ENCODE data around the gene KRTAP1-1.
"Not testable (repeated sequence)": the region's sequence is repeated elsewhere in the genome, so short reads cannot be mapped to it uniquely, and the experiment has no call there.

The KRTAP1-1 gene

DNA sequence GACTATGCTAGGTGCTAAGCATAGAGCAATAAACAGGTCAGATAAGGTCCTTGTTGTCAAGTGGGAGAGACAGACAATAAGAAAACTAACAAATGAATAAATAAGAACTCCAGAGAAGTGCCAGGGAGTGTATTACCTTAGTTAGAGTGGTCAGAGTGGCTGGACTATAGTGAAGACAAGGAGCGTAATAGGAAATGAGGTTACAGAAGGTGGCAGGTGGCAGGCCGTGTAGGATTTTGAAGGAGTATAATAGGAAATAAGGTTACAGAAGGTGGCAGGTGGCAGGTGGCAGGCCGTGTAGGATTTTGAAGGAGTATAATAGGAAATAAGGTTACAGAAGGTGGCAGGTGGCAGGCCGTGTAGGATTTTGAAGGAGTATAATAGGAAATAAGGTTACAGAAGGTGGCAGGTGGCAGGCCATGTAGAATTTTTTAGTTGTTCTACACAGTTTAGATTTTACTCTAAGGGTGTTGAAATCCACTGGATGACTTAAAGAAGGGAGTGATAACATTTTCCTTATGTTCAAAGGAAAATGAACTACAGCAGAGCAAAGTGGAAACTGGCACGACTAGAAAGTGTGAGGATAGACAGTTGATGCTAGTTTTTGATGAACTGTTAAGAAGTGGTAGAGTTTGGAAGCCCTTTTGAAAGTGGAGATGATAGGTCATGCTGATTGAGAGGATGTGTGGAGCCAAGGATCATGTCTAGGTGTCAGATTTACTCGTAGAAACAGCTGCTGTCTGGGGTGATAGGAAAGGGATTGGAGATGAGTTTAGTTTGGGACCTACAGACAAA is 28.7 kb downstream of the KRTAP1-1 start:
- no peak for DNase-seq (ENCODE audit: low read depth in 3 of 3)

DNA sequence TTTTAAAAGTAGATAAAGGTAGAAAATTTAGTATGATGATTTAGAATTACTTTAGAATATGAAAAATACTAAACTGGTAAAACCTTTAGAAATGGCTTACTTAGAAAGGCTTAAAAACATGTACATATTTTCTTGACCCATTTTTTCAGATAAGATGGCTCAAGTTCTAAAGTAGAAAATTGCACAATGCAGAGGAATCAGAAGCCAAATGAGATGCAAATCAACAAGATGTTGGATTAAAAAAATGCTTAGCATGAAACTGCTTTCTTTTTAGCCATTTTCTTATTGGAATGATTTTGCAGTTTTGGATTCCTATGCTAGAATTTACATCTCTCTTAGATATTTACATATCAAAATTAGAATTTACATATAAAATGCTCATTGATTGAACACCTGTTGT is 30.8 kb downstream of the KRTAP1-1 start:
- DNase-seq (ENCODE audit: low read depth in 3 of 3), result no peak

- no peak for DNase-seq (ENCODE audit: low read depth in 3 of 3)
These were observed 31.3 kb downstream of the KRTAP1-1 start for GRCh38 chr17:41009936-41010335.

DNA sequence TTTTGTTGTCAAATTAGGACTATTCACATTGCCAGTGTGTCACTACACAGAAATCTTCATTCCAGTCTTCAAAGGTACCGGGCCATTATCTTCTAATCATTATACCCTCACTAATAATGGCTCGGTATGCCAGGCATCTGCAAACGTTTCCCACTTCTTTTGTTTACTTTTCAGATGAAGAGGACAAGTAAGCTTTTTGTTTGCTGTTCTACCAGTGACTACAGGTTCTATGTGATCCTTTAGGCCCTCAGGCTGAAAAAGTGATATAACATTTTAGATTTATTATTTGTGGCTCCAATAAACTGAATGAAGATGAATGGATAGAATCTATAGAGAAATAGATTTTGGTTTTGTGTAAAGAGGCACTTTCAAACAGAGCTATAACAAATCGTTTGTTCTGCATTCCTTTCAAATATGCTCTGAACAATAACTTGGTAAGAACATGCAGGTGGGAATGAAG is 31.9 kb downstream of the KRTAP1-1 start:
- DNase-seq (ENCODE audit: low read depth in 3 of 3), result no peak

GRCh38 chr17:41008811-41009210 is 32.4 kb downstream of the KRTAP1-1 start, which contains the start of gene KRTAP3-1:
TSS of gene KRTAP3-1 (minus strand) at chr17:41009128. CDS start at chr17:41009074, 54 bp downstream.
- no peak for DNase-seq (ENCODE audit: low read depth in 3 of 3)

- DNase-seq (ENCODE audit: low read depth in 3 of 3), result no peak
These were observed 36.9 kb downstream of the KRTAP1-1 start for GRCh38 chr17:41004397-41004796.

DNA sequence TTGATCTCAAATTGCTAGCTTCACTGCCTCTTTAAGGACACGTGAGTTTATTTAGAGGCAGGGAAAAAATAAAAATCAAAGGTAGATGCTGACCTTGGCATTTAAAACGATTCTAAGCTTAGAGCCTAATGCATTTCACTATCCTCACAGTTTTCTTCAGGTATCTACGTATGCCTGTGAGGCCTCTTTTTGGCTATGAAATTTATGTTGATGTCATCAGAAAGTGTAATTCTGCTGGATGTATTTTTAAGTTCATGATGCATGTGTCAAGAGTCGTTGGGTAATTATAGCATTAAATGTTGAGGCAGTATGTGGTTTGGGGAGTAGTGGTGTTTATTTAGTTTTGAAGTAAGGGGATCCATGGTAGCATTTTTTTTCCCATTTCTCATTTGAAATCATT is 37.3 kb downstream of the KRTAP1-1 start:
- no peak for DNase-seq (ENCODE audit: low read depth in 3 of 3)

- no peak for DNase-seq (ENCODE audit: low read depth in 3 of 3)
These were observed 38.4 kb downstream of the KRTAP1-1 start for GRCh38 chr17:41002814-41003213.

DNA sequence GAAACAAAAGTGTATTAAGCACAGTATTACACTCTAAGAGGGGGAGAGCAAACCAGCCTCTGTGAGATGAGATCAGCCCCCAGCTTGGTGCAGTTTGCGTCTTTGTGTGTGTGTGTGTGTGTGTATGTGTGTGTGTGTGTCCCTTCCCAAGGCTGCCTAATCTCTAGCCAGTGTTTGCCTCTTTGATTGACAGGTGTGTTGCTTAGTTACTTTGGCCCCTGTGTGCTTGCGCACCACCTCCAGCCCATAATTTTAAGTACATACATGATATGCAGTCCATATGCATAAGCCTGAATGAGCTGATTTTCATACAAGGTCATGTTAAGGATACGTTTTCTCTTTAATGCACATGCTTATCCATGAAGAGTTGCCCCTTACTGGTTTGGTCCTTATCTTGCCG is 39.5 kb downstream of the KRTAP1-1 start:
- no peak for DNase-seq (ENCODE audit: low read depth in 3 of 3)

DNA sequence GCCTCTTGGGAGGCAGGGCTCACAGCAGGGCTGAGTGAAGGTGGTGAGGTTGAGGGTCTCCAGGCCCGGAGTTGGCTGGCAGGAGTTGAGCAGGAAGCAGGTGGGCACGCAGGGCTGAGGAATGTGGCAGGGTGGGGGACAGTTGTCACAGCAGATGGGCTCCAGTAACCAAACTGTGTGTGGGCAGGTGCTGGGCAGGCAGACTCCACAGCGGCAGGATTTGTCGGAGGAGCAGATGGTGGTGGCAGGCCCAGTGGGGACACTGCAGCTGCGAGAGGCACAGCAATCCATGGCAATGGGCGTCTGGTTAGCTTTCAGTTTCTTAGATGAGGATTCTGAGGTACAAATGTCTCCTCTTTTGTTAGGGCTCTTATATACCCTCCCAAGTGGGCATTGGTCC is 41.7 kb downstream of the KRTAP1-1 start, which contains the start of gene KRTAP3-2:
KRTAP3-2 (minus strand) TSS at position 344 of the 400 bp plus-strand sequence; CDS start at position 291, 53 bp downstream.
- DNase-seq (ENCODE audit: low read depth in 3 of 3), result not testable (repeated sequence)

DNA sequence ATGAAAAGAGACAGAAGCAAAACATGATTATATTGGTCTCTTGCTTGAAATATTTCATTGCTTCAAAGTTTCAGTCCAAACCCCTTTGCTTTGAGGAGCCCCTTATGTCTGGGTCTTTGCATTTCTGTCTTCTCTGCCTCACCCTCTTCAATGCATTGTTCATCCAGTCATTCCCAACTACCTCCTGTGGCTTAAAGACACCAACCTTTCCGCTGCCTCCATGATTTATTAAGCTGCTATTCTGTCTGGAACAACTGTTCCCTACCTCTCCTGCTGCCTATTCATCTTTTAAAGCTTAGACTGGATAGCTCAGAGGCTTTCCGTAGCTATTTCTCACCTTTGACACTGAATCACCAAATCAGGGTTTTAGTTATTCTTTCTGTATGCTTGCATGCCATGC is 43.9 kb downstream of the KRTAP1-1 start:
- DNase-seq (ENCODE audit: low read depth in 3 of 3), result no peak

GRCh38 chr17:40996829-40997228 is 44.4 kb downstream of the KRTAP1-1 start:
- no peak for DNase-seq (ENCODE audit: low read depth in 3 of 3)

DNA sequence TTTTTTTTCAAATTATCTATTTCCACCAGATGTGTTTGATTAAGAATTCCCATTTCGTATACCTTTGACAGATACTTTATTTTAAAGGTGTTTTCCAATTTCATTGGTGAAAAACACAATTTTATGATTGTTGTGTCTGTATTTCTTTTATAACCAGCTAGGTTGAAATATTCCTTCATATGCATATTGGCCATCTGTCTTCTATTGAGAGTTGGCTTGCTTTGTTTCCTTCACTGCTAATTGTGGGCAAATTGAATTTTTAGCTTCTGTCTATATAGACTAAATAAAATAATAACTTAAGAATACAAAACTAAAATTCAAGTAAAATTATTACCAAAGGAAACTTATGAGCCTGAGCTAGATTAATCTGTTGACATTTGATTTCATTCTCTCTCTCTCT is 46.1 kb downstream of the KRTAP1-1 start:
- no peak for DNase-seq (ENCODE audit: low read depth in 3 of 3)

GRCh38 chr17:40993839-40994238 is 47.4 kb downstream of the KRTAP1-1 start, which contains the start of gene KRTAP3-3:
TSS of gene KRTAP3-3 (minus strand) at chr17:40994164. CDS start at chr17:40994097, 67 bp downstream.
- DNase-seq (ENCODE audit: low read depth in 3 of 3), result no peak

- no peak for DNase-seq (ENCODE audit: low read depth in 3 of 3)
These were observed 48.2 kb downstream of the KRTAP1-1 start for GRCh38 chr17:40993084-40993483.

DNA sequence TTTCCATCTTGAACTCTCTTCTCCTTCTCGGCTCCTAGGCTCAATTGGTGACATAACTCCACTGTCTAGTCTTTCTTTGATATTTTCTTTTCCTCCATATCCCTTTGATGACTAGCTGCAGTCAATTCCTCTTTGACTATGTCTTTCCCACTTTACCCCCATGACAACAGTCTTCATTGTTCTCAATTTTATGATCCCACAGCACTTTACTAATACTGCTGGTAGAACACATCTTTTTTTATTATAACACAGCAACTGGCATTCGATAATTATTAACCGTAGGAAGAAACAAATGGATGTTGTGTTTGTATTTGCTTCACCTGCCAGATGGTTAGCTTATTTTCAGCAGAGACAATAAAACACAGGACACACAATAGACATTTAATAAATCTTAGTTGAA is 48.6 kb downstream of the KRTAP1-1 start:
- no peak for DNase-seq (ENCODE audit: low read depth in 3 of 3)

Measured in stimulated activated CD4-positive, alpha-beta T cell treated with anti-CD3 and anti-CD28 coated beads, TNF-alpha, amount 100 ng/mL, for 4 hours (primary cell).